HFF-Myc (cell line): ENCODE results near the gene CFLAR.
A peak's percentile ranks its signal among the peaks of the same experiment; 100 is the strongest.

Experiments
- DNase-seq: peaks from one replicate; pipeline ENCODE4 v3.0.0-alpha.2; 2011; ENCODE audit warnings: low read depth; ENCODE audit errors: extremely low read depth
- H3K4me3 ChIP-seq: replicated peaks from 2 replicates; pipeline ENCODE4 v1.5.1; 2011; ENCODE audit warnings: low read depth, mild to moderate bottlenecking, control low read depth, low read length
- CTCF ChIP-seq: IDR thresholded peaks from 2 replicates; pipeline ENCODE4 v1.5.1; 2012; ENCODE audit warnings: mild to moderate bottlenecking, low read depth, low read length, control low read depth; ENCODE audit errors: missing control alignments

The CFLAR gene

GRCh38 chr2:201200345-201200744 lies 84.4 kb downstream of the CFLAR start:
- DNase-seq, result no peak
- H3K4me3 ChIP-seq, result no peak overlapping the region
- no peak for TF ChIP-seq CTCF

- no peak for DNase-seq
- TF ChIP-seq CTCF, result no peak
- H3K4me3 ChIP-seq, result no peak overlapping the region
Observed at GRCh38 chr2:201201371-201201770, 85.4 kb downstream of the CFLAR start.

- H3K4me3 ChIP-seq, result no peak overlapping the region
- peak; percentile 52 for DNase-seq
- TF ChIP-seq CTCF, result no peak
Observed at GRCh38 chr2:201203916-201204654, 88.1 kb downstream of the CFLAR start.

- no peak overlapping the region for H3K4me3 ChIP-seq
- no peak for TF ChIP-seq CTCF
- no peak for DNase-seq
Observed at GRCh38 chr2:201204655-201205514, 88.9 kb downstream of the CFLAR start.

- TF ChIP-seq CTCF, result no peak
- DNase-seq, result no peak
- H3K4me3 ChIP-seq, result no peak overlapping the region
Observed at GRCh38 chr2:201205515-201205849, 89.5 kb downstream of the CFLAR start.

- no peak for TF ChIP-seq CTCF
- no peak for DNase-seq
Observed at GRCh38 chr2:201208563-201209252, 92.7 kb downstream of the CFLAR start.

More at GRCh38 chr2:201208563-201209252, 92.7 kb downstream of the CFLAR start:
- no peak overlapping the region for H3K4me3 ChIP-seq
